ENCODE measurements around the gene MAGEA10. TPM values are rescaled to one million over a fixed set of nuclear protein-coding genes. Genes with fewer than 3 reads are reported as not detected.

MAGEA10 gene
- total and polyA plus RNA-seq, 9 of the 15 experiments (the other 6 are each of a cell fraction or from before 2014, with no cell fraction given): 0.06 to 0.45 (median 0.15) TPM; not detected in 4

DNA sequence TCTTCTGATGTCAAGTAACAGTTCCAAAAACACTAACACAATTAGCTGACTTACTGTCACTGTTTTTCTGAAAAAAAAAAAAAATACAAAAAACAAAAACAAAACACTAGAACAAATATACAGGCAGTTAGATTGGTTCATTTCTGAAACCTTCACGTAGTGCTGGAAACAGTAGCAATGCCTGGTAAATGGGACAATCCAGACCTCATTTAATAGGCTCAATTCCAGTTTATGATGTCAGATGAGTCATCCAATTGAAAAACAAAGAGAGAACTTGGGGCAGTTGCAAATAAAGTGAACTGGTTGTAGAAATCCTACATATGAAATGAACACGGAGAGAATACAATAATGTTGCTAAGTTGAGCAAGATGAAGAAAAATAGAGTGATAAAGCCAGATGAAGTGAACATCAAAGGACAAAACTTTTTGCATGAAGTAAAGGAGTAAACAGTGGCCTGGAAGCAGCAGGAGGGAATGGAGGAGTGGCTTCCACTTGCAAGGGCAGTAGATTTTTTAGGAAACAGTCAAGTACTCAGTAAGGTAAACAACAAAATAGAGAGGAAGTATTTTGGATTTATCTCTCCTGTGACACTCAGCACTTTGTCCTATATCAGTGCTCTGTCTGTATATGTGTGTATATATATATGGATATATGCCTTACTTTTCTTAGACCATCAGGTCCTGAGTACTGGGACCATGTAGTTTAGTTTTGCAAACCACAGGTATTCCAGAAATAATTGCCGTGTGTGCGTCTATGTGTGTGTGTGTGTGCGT is 39.3 kb upstream of the MAGEA10 start (continued):
- TF ChIP-seq NR0B1 (IDR thresholded peaks at IDR 0.05; ENCODE audit: partially characterized antibody): no peak
- TF ChIP-seq ZNF197 (CRISPR knock-in tag; IDR thresholded peaks at IDR 0.05; ENCODE audit: low read depth): 0 out of 2 replicates have a peak, but pooled peaks have one; percentile 26
- no peak for TF ChIP-seq SRSF9 (IDR thresholded peaks at IDR 0.05; ENCODE audit: borderline replicate concordance, low read depth, low read length)
- TF ChIP-seq BRD9 (IDR thresholded peaks at IDR 0.05; ENCODE audit: low read depth, partially characterized antibody): peak; percentile 3
- TF ChIP-seq POLR2A (conservative IDR thresholded peaks at IDR 0.05): no peak
- TF ChIP-seq CHAMP1 (IDR thresholded peaks at IDR 0.05): 0 out of 2 replicates have a peak, but pooled peaks have one; percentile 58
- no peak for TF ChIP-seq PRPF4 (IDR thresholded peaks at IDR 0.05; ENCODE audit: insufficient read depth, low read depth, low read length, poor library complexity, severe bottlenecking)
- no peak for TF ChIP-seq SNIP1 (IDR thresholded peaks at IDR 0.05; ENCODE audit: low read depth)
